ENCODE results near the gene RGS5. TPM values are rescaled to one million over a fixed set of nuclear protein-coding genes. Genes with fewer than 3 reads are reported as not detected.

Gene RGS5
- total RNA-seq, 3 donors from 2014 or later (not counting 1 experiment from before 2014, with no cell fraction given) = 0.12 to 0.30 (median 0.14) TPM

- Histone ChIP-seq H3K36me3 (ENCODE audit: control insufficient read depth, insufficient read depth, low read length) (no peaks in the 10 kb centered on the region), H3K4me1 (ENCODE audit: control insufficient read depth, insufficient read depth, low read length) (no peaks in the 10 kb centered on the region), H3K27ac (ENCODE audit: low read length) (no peak overlapping the region), H3K4me3 (ENCODE audit: low read length) (no peak overlapping the region), H3K27me3 (ENCODE audit: control insufficient read depth, insufficient read depth, low read length) (no peaks in the 10 kb centered on the region), H3K9me3 (ENCODE audit: control insufficient read depth, insufficient read depth, low read length) (no peaks in the 10 kb centered on the region)
- H3K9me3 Mint-ChIP-seq = no peaks in the 10 kb centered on the region
- no peak overlapping the region for H3K27ac Mint-ChIP-seq
- WGBS (ENCODE audit: insufficient coverage) = 88% methylated on average over 1 of the region's 1 CpG
- no peak for ATAC-seq
- H3K36me3 Mint-ChIP-seq = no peaks in the 10 kb centered on the region
- no peak for DNase-seq
- TF ChIP-seq, protein P1, sequence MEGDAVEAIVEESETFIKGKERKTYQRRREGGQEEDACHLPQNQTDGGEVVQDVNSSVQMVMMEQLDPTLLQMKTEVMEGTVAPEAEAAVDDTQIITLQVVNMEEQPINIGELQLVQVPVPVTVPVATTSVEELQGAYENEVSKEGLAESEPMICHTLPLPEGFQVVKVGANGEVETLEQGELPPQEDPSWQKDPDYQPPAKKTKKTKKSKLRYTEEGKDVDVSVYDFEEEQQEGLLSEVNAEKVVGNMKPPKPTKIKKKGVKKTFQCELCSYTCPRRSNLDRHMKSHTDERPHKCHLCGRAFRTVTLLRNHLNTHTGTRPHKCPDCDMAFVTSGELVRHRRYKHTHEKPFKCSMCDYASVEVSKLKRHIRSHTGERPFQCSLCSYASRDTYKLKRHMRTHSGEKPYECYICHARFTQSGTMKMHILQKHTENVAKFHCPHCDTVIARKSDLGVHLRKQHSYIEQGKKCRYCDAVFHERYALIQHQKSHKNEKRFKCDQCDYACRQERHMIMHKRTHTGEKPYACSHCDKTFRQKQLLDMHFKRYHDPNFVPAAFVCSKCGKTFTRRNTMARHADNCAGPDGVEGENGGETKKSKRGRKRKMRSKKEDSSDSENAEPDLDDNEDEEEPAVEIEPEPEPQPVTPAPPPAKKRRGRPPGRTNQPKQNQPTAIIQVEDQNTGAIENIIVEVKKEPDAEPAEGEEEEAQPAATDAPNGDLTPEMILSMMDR (IDR thresholded peaks at IDR 0.05) = no peak
- H3K4me1 Mint-ChIP-seq = no peaks in the 10 kb centered on the region
- peaks cover 6 to 7% of the 10 kb centered on the region in 2 donors for H3K27me3 Mint-ChIP-seq (ENCODE audit: low read depth in 2 of 2)
- H3K4me3 Mint-ChIP-seq = no peak overlapping the region
- intact Hi-C loops (cut with micrococcal nuclease) = no loop called here
Observed at GRCh38 chr1:163168053-163168452, 34.7 kb downstream of the RGS5 start.

DNA sequence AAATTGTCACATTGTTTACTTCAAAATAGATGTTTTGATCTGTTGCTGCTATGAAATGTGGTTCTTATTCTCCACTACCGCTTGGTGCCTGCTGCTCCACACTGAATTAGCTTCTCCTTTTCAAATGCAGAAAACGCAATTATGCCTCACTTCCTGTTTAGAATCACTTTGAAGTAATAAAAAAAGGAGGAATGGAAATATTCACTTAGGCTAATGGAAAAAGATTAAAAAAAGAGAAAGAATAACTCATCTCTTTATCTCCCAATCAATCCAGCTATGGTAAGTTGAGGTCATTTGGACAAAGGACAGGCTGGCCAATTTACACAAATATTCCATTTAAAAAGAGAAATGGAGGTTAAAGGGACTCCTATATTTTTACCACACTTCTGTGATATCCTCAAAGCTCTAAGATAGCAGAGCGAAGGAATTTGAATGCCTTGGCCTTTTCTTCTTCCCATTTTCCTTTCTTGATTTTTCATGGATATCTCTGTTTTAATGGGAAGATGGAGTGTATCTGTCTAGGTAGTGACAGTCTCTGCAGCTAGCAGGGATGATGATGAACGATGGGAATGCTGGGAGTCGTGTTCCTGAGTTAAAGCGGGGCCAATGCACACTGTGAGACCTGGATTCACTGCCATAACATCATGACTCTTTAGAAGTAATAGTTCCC, 35.7 kb downstream of the RGS5 start:
- no peaks in the 10 kb centered on the region for H3K27me3 ChIP-seq (ENCODE audit: control insufficient read depth, insufficient read depth, low read length)
- intact Hi-C loops (cut with micrococcal nuclease) = no loop called here
- H3K4me3 ChIP-seq (ENCODE audit: low read length) = no peak overlapping the region
- DNase-seq (no peak), ATAC-seq (no peak)
- 76% methylated on average over 5 of the region's 6 CpGs for WGBS (ENCODE audit: insufficient coverage)
- no peaks in the 10 kb centered on the region for H3K9me3 ChIP-seq (ENCODE audit: control insufficient read depth, insufficient read depth, low read length)
- Mint-ChIP-seq H3K4me1 (no peaks in the 10 kb centered on the region), H3K36me3 (no peaks in the 10 kb centered on the region), H3K27ac (no peak overlapping the region), H3K27me3 (ENCODE audit: low read depth in 2 of 2) (peaks cover 6 to 7% of the 10 kb centered on the region in 2 donors), H3K4me3 (no peak overlapping the region), H3K9me3 (no peaks in the 10 kb centered on the region)
- H3K36me3 ChIP-seq (ENCODE audit: control insufficient read depth, insufficient read depth, low read length) = no peaks in the 10 kb centered on the region
- TF ChIP-seq, protein P1 (IDR thresholded peaks at IDR 0.05) = no peak
- H3K4me1 ChIP-seq (ENCODE audit: control insufficient read depth, insufficient read depth, low read length) = no peaks in the 10 kb centered on the region
- no peak overlapping the region for H3K27ac ChIP-seq (ENCODE audit: low read length)

DNA sequence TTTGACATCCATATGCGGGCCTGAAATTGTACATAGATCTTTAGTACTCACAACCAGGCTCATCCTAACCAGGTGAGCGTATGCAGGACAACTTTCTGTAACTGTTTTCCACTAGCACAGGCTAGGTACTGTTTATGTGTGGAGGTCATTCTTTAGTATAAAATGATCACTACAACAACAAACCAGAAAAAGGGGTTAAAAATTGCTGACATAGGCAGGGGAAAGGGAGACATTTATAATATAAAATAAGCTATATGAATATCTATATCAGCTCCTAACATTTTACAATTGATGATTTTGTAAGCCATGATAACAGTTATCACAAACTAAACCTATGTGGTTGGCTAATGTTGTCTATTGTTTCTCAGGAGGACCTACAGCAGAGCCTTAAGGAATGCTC, 37.6 kb downstream of the RGS5 start:
- Mint-ChIP-seq H3K27me3 (ENCODE audit: low read depth in 2 of 2) (peaks cover 0 to 6% of the 10 kb centered on the region in 2 donors), H3K4me3 (no peak overlapping the region), H3K9me3 (no peaks in the 10 kb centered on the region), H3K4me1 (no peaks in the 10 kb centered on the region), H3K36me3 (no peaks in the 10 kb centered on the region), H3K27ac (no peak overlapping the region)
- 100% methylated on average over 1 of the region's 2 CpGs for WGBS (ENCODE audit: insufficient coverage)
- H3K4me1 ChIP-seq (ENCODE audit: control insufficient read depth, insufficient read depth, low read length) = no peaks in the 10 kb centered on the region
- no peaks in the 10 kb centered on the region for H3K36me3 ChIP-seq (ENCODE audit: control insufficient read depth, insufficient read depth, low read length)
- no peak for DNase-seq
- ATAC-seq = no peak
- TF ChIP-seq, protein P1 (IDR thresholded peaks at IDR 0.05) = no peak
- H3K27me3 ChIP-seq (ENCODE audit: control insufficient read depth, insufficient read depth, low read length) = no peaks in the 10 kb centered on the region
- H3K4me3 ChIP-seq (ENCODE audit: low read length) = no peak overlapping the region
- H3K9me3 ChIP-seq (ENCODE audit: control insufficient read depth, insufficient read depth, low read length) = no peaks in the 10 kb centered on the region
- intact Hi-C loops (cut with micrococcal nuclease) = no loop called here
- no peak overlapping the region for H3K27ac ChIP-seq (ENCODE audit: low read length)
